Prostate gland (tissue), 2 donors: ENCODE measurements around the gene TBC1D22A. TPM values are rescaled to one million over a fixed set of nuclear protein-coding genes. Genes with fewer than 3 reads are reported as not detected.

Experiments used
- DNase-seq: peaks from one replicate; pipeline ENCODE4 v3.0.0-alpha.2; 2019; ENCODE audit warnings: low spot score
- H3K27ac ChIP-seq, 2 donors: fragments of 200-600 bp; sonication (generic); 2 replicates each; pipeline ENCODE4 v1.5.1; 2017 to 2019
- H3K27me3 ChIP-seq: fragments of 200-600 bp; sonication (generic); replicated peaks from 2 replicates; pipeline ENCODE4 v1.5.1; 2019; ENCODE audit not compliant: insufficient read depth
- H3K36me3 ChIP-seq, 2 donors: fragments of 200-600 bp; sonication (generic); 1 replicate in 1 of 2; 2 replicates in 1 of 2; pipeline versions ENCODE4 v1.5.1 to v1.8.1; 2017 to 2019
- H3K4me1 ChIP-seq: fragments of 200-600 bp; sonication (generic); replicated peaks from 2 replicates; pipeline ENCODE4 v1.5.1; 2019
- H3K4me3 ChIP-seq, 2 donors: fragments of 200-600 bp; sonication (generic); 2 replicates each; pipeline ENCODE4 v1.5.1; 2017 to 2019
- H3K9me3 ChIP-seq: fragments of 200-600 bp; sonication (generic); 2 replicates; pipeline ENCODE4 v1.5.1; 2017
- CTCF ChIP-seq, 4 experiments: fragments of 200-600 bp in 2 of 4; fragments of 450-650 bp in 2 of 4; sonication (generic) in 2 of 4; IDR thresholded peaks; 1 replicate in 3 of 4; 2 replicates in 1 of 4; pipeline ENCODE4 v1.5.1; 2016 to 2019; ENCODE audit warnings: antibody characterized with exemption in 4 of 4, mild to moderate bottlenecking in 2 of 4, moderate library complexity in 2 of 4
- POLR2A ChIP-seq: fragments of 450-650 bp; IDR thresholded peaks from one replicate; pipeline ENCODE4 v1.6.1; 2016; ENCODE audit warnings: antibody characterized with exemption, mild to moderate bottlenecking
- POLR2AphosphoS5 ChIP-seq: sonication (generic); formaldehyde crosslinking; IDR thresholded peaks from one replicate; pipeline ENCODE4 v1.6.1; 2017; ENCODE audit warnings: antibody characterized with exemption
- WGBS: methylation state at CpG from one replicate; pipeline ENCODE4 v1.1.5; 2018; 5-methylcytosine and 5-hydroxymethylcytosine counted together
- intact Hi-C: fragments of 100-400 bp; cut with DNase I; formaldehyde crosslinking; loops from one replicate; pipeline ENCODE4 v1.14.2; 2022
- total RNA-seq, 2 donors: library from RNA; depleted of rRNA; stranded (reverse); fragments of >200 nt; gene quantifications; one replicate each; pipeline ENCODE4 v1.1.0, GENCODE V29; 2016

TBC1D22A gene
- total RNA-seq, 2 donors from 2014 or later: 16.0 to 30.7 TPM

GRCh38 chr22:47076758-47077157 is 314.3 kb downstream of the TBC1D22A start:
- intact Hi-C loops: no loop called here
- no peak for DNase-seq
- Histone ChIP-seq H3K4me1 (no peaks in the 10 kb centered on the region), H3K27me3 (no peaks in the 10 kb centered on the region), H3K27ac (no peak overlapping the region), H3K4me3 (no peak overlapping the region), H3K9me3 (no peaks in the 10 kb centered on the region), H3K36me3 (no peaks in the 10 kb centered on the region)
- no peak for TF ChIP-seq POLR2AphosphoS5
- TF ChIP-seq CTCF (IDR thresholded peaks at IDR 0.05): no peak
- TF ChIP-seq POLR2A: no peak
- WGBS: 89% methylated on average over 2 of the region's 2 CpGs

- H3K27me3 ChIP-seq: no peaks in the 10 kb centered on the region
- H3K4me3 ChIP-seq: no peak overlapping the region
- 79% methylated on average over 3 of the region's 3 CpGs for WGBS
- TF ChIP-seq CTCF (IDR thresholded peaks at IDR 0.05): no peak
- no peak for TF ChIP-seq POLR2A
- no peak for TF ChIP-seq POLR2AphosphoS5
- no peak overlapping the region for H3K27ac ChIP-seq
- H3K4me1 ChIP-seq: no peaks in the 10 kb centered on the region
- no peak for DNase-seq
- no peaks in the 10 kb centered on the region for H3K36me3 ChIP-seq
- no peaks in the 10 kb centered on the region for H3K9me3 ChIP-seq
- intact Hi-C loops: no loop called here
Observed at GRCh38 chr22:47080100-47080499, 317.6 kb downstream of the TBC1D22A start.

- Histone ChIP-seq H3K4me1 (no peaks in the 10 kb centered on the region), H3K27ac (no peak overlapping the region), H3K9me3 (no peaks in the 10 kb centered on the region), H3K4me3 (no peak overlapping the region), H3K27me3 (no peaks in the 10 kb centered on the region), H3K36me3 (no peaks in the 10 kb centered on the region)
- TF ChIP-seq CTCF (IDR thresholded peaks at IDR 0.05): no peak
- TF ChIP-seq POLR2AphosphoS5: no peak
- no peak for TF ChIP-seq POLR2A
- intact Hi-C loops: no loop called here
- no peak for DNase-seq
- WGBS: 94% methylated on average over 1 of the region's 1 CpG
Observed at GRCh38 chr22:47082505-47082904, 320.1 kb downstream of the TBC1D22A start.

- intact Hi-C loops: no loop called here
- 93% methylated on average over 14 of the region's 14 CpGs for WGBS
- TF ChIP-seq CTCF (IDR thresholded peaks at IDR 0.05) (no peak), POLR2AphosphoS5 (no peak), POLR2A (no peak)
- H3K9me3 ChIP-seq: no peaks in the 10 kb centered on the region
- no peak overlapping the region for H3K27ac ChIP-seq
- H3K27me3 ChIP-seq: no peaks in the 10 kb centered on the region
- H3K4me3 ChIP-seq: no peak overlapping the region
- no peaks in the 10 kb centered on the region for H3K4me1 ChIP-seq
- DNase-seq: no peak
- no peaks in the 10 kb centered on the region for H3K36me3 ChIP-seq
Observed at GRCh38 chr22:47083379-47083986, 321.0 kb downstream of the TBC1D22A start.

- no peaks in the 10 kb centered on the region for H3K36me3 ChIP-seq
- H3K4me3 ChIP-seq: no peak overlapping the region
- H3K4me1 ChIP-seq: no peaks in the 10 kb centered on the region
- no peaks in the 10 kb centered on the region for H3K9me3 ChIP-seq
- intact Hi-C loops: no loop called here
- H3K27ac ChIP-seq: no peak overlapping the region
- 78% methylated on average over 12 of the region's 12 CpGs for WGBS
- no peak for TF ChIP-seq CTCF (IDR thresholded peaks at IDR 0.05)
- no peak for TF ChIP-seq POLR2A
- TF ChIP-seq POLR2AphosphoS5: no peak
- DNase-seq: no peak
- no peaks in the 10 kb centered on the region for H3K27me3 ChIP-seq
Observed at GRCh38 chr22:47084226-47084625, 321.8 kb downstream of the TBC1D22A start.
